Parathyroid adenoma (tissue), 2 donors: Measurements from ENCODE around the gene KIAA1586.

Experiments used
- H2AFZ ChIP-seq: fragments of 300-600 bp; sonication (generic); one replicate; pipeline ENCODE4 v1.7.0; 2017; ENCODE audit warnings: antibody characterized with exemption, mild to moderate bottlenecking
- H3K27ac ChIP-seq: fragments of 300-600 bp; sonication (generic); one replicate; pipeline ENCODE4 v1.7.0; 2017
- H3K27me3 ChIP-seq: fragments of 300-600 bp; sonication (generic); one replicate; pipeline ENCODE4 v1.7.0; 2017; ENCODE audit warnings: low read length; ENCODE audit not compliant: control insufficient read depth, insufficient read depth
- H3K36me3 ChIP-seq: fragments of 300-600 bp; sonication (generic); one replicate; pipeline ENCODE4 v1.7.0; 2017; ENCODE audit warnings: low read length; ENCODE audit not compliant: control insufficient read depth, insufficient read depth
- H3K4me1 ChIP-seq: fragments of 300-600 bp; sonication (generic); one replicate; pipeline ENCODE4 v1.7.0; 2017; ENCODE audit warnings: control low read depth
- H3K4me2 ChIP-seq: fragments of 300-600 bp; sonication (generic); one replicate; pipeline ENCODE4 v1.7.0; 2017; ENCODE audit warnings: low read length
- H3K4me3 ChIP-seq: fragments of 300-600 bp; sonication (generic); one replicate; pipeline ENCODE4 v1.7.0; 2017; ENCODE audit warnings: low read depth, low read length
- H3K79me2 ChIP-seq: fragments of 300-600 bp; sonication (generic); one replicate; pipeline ENCODE4 v1.7.0; 2017; ENCODE audit warnings: control low read depth
- H3K9ac ChIP-seq: fragments of 300-600 bp; sonication (generic); one replicate; pipeline ENCODE4 v1.7.0; 2017; ENCODE audit warnings: mild to moderate bottlenecking
- H3K9me3 ChIP-seq: fragments of 300-600 bp; sonication (generic); one replicate; pipeline ENCODE4 v1.7.0; 2017; ENCODE audit warnings: low read length; ENCODE audit not compliant: control insufficient read depth
- TF ChIP-seq, protein P1 (sequence below): fragments of 300-600 bp; sonication (generic); IDR thresholded peaks from one replicate; pipeline ENCODE4 v1.7.0; 2017; ENCODE audit warnings: antibody characterized with exemption, mild to moderate bottlenecking
- donor health status: primary hyperparathyroidism.

The KIAA1586 gene

DNA sequence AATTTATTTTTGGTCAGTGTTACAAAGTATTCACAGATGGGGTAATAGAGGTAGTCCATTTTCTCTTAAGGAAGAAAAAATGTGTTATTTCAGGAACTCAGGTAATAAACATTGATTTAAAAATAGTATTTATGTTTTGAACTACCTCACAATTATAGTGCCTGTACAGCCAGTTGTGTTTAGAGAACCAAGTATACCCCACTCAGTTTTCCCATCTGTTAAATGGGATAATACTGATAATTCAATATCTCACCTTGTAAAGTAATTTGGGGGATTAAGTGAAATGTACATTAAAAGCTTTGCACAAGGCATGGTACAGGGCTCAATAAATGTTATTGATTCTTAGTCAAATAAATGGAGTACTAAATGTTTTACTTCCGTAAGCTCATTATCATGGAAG is 48.2 kb downstream of the KIAA1586 start:
- Histone ChIP-seq H3K9ac (no peak overlapping the region), H3K27ac (no peak overlapping the region), H3K9me3 (no peaks in the 10 kb centered on the region), H3K4me2 (no peak overlapping the region), H3K79me2 (peaks cover 50% of the 10 kb centered on the region), H3K27me3 (no peaks in the 10 kb centered on the region), H3K36me3 (no peaks in the 10 kb centered on the region), H3K4me3 (no peak overlapping the region), H2AFZ (no peak overlapping the region), H3K4me1 (peaks cover 17% of the 10 kb centered on the region)
- TF ChIP-seq, protein P1, sequence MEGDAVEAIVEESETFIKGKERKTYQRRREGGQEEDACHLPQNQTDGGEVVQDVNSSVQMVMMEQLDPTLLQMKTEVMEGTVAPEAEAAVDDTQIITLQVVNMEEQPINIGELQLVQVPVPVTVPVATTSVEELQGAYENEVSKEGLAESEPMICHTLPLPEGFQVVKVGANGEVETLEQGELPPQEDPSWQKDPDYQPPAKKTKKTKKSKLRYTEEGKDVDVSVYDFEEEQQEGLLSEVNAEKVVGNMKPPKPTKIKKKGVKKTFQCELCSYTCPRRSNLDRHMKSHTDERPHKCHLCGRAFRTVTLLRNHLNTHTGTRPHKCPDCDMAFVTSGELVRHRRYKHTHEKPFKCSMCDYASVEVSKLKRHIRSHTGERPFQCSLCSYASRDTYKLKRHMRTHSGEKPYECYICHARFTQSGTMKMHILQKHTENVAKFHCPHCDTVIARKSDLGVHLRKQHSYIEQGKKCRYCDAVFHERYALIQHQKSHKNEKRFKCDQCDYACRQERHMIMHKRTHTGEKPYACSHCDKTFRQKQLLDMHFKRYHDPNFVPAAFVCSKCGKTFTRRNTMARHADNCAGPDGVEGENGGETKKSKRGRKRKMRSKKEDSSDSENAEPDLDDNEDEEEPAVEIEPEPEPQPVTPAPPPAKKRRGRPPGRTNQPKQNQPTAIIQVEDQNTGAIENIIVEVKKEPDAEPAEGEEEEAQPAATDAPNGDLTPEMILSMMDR: no peak

DNA sequence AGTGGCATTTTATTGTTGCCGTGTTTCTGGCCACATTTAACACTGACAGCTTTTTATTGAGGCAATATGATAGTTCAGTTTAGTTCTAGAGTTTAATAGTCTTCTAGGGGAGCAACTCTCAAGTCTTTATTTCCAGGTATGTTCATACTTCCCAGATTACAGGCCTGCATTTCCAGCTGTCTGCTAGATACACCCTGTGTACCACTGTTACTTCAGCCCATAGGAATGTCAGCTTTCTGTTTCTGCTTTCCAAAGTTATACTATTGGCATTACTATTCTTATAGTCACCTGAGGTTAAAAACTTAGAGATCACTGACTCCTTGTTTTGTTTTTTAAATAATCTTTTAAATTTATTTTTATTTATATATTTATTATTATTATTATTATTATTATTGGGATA is 51.1 kb downstream of the KIAA1586 start:
- TF ChIP-seq, protein P1: no peak
- peaks cover 9% of the 10 kb centered on the region for H3K4me1 ChIP-seq
- H3K79me2 ChIP-seq: peaks cover 41% of the 10 kb centered on the region
- H2AFZ ChIP-seq: no peak overlapping the region
- no peaks in the 10 kb centered on the region for H3K9me3 ChIP-seq
- no peak overlapping the region for H3K27ac ChIP-seq
- no peak overlapping the region for H3K4me2 ChIP-seq
- no peaks in the 10 kb centered on the region for H3K27me3 ChIP-seq
- H3K36me3 ChIP-seq: no peaks in the 10 kb centered on the region
- H3K4me3 ChIP-seq: no peak overlapping the region
- H3K9ac ChIP-seq: no peak overlapping the region

DNA sequence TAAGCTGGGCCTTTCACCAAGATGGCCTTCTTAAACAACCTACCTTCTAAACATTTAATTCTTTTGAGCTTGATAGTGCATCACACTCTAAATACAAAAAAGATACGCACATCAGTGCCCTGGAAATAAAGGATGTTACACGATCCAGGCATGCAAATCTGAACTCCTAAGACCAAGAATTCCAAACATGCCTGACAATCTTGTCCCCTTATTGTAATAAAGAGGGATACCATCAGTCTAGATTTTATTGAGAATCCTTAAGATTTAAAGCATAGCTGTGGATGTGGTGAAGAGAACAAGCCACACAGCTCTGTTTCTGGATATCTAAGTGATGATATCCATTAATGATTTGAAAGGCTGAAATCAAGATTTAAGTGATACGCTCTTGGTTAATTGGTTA is 56.5 kb downstream of the KIAA1586 start:
- no peaks in the 10 kb centered on the region for H3K4me1 ChIP-seq
- H3K9me3 ChIP-seq: no peaks in the 10 kb centered on the region
- TF ChIP-seq, protein P1: no peak
- H3K27me3 ChIP-seq: no peaks in the 10 kb centered on the region
- peaks cover 13% of the 10 kb centered on the region for H3K79me2 ChIP-seq
- no peak overlapping the region for H3K9ac ChIP-seq
- H3K27ac ChIP-seq: no peak overlapping the region
- no peaks in the 10 kb centered on the region for H3K36me3 ChIP-seq
- no peak overlapping the region for H3K4me2 ChIP-seq
- no peak overlapping the region for H3K4me3 ChIP-seq
- no peak overlapping the region for H2AFZ ChIP-seq

DNA sequence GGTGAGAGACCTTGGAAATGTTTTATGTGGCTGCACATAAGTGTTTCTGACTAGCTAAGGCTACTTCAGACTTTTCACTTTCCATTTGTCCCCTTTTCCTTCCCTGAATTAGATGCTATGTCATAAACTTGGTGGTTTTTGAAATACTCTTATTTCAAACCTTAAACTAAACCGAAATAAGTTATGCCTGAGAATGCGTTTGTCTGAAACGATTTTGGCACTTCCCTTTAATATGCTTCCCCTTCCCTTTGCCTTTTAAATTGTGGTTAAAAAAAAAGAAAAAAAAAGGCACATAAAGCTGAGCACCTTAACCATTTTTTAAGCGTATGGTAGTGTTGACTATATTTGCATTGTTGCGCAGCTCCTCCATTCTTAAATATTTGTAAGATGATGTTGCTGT is 57.8 kb downstream of the KIAA1586 start:
- Histone ChIP-seq H3K4me3 (no peak overlapping the region), H3K79me2 (peaks cover 10% of the 10 kb centered on the region), H3K27me3 (no peaks in the 10 kb centered on the region), H3K9ac (no peak overlapping the region), H2AFZ (no peak overlapping the region), H3K4me1 (no peaks in the 10 kb centered on the region), H3K36me3 (no peaks in the 10 kb centered on the region), H3K4me2 (no peak overlapping the region), H3K9me3 (no peaks in the 10 kb centered on the region), H3K27ac (no peak overlapping the region)
- TF ChIP-seq, protein P1: no peak
